UCSD-AML1 (cell line): ENCODE data around the gene ZNF528.

Experiments used
- DNase-seq: peaks from one replicate; lab custom pipeline; 2025; ENCODE audit not compliant: unreplicated experiment; lab: John Stamatoyannopoulos, UW

The ZNF528 gene

GRCh38 chr19:52397310-52398080, at the start of gene ZNF528:
Gene ZNF528 (plus strand): TSS chr19:52397849. CDS start chr19:52402014, 4,165 bp downstream.
- no peak for DNase-seq

GRCh38 chr19:52351512-52351911, 46.1 kb upstream of the ZNF528 start:
- DNase-seq: no peak

- DNase-seq: no peak
Observed at GRCh38 chr19:52366414-52366824, 31.2 kb upstream of the ZNF528 start.

- DNase-seq: no peak
Observed at GRCh38 chr19:52369559-52370340, 27.9 kb upstream of the ZNF528 start, which contains the start of gene ZNF880. Gene ZNF880 (plus strand): TSS chr19:52369923. CDS start chr19:52369966, 43 bp downstream.

- no peak for DNase-seq
Observed at GRCh38 chr19:52370341-52370710, 27.3 kb upstream of the ZNF528 start.

GRCh38 chr19:52391135-52391534, 6.5 kb upstream of the ZNF528 start:
- DNase-seq: no peak

GRCh38 chr19:52398081-52398441, 412 bp downstream of the ZNF528 start:
- DNase-seq: no peak

- DNase-seq: no peak
Observed at GRCh38 chr19:52410276-52410675, 12.6 kb downstream of the ZNF528 start.

GRCh38 chr19:52415711-52416110, 18.1 kb downstream of the ZNF528 start:
- no peak for DNase-seq

GRCh38 chr19:52428937-52429336, 31.3 kb downstream of the ZNF528 start, which contains the start of gene ZNF534:
Gene ZNF534 (plus strand): TSS chr19:52429148. CDS start chr19:52431475, 2,327 bp downstream.
- DNase-seq: no peak

- DNase-seq: no peak
Observed at GRCh38 chr19:52442179-52442578, 44.5 kb downstream of the ZNF528 start.

GRCh38 chr19:52444506-52444905, 46.9 kb downstream of the ZNF528 start:
- no peak for DNase-seq

- DNase-seq: no peak
Observed at GRCh38 chr19:52451241-52451640, 53.6 kb downstream of the ZNF528 start.

- DNase-seq: no peak
Observed at GRCh38 chr19:52453324-52454094, 55.9 kb downstream of the ZNF528 start, which contains the start of gene ZNF578. Gene ZNF578 (plus strand): TSS chr19:52453553. CDS start chr19:52501846, 48,293 bp downstream.

GRCh38 chr19:52464798-52465470, 67.3 kb downstream of the ZNF528 start:
- DNase-seq: no peak
